HG03354 (cell line): Measurements from ENCODE around the gene NSMCE3.
"Not testable (repeated sequence)": the region's sequence is repeated elsewhere in the genome, so short reads cannot be mapped to it uniquely, and the experiment has no call there.

Source experiments
- ATAC-seq: cut with Tn5 transposase; IDR thresholded peaks from one replicate; pipeline ENCODE4 v1.9.1; 2021; ENCODE audit warnings: mild to moderate bottlenecking; ENCODE audit not compliant: unreplicated experiment, poor library complexity, severe bottlenecking

NSMCE3 gene

GRCh38 chr15:29224235-29224986 is 45.2 kb downstream of the NSMCE3 start:
- not testable (repeated sequence) for ATAC-seq

GRCh38 chr15:29223640-29224039 is 46.0 kb downstream of the NSMCE3 start:
- no peak for ATAC-seq

- no peak for ATAC-seq
These were observed 47.3 kb downstream of the NSMCE3 start for GRCh38 chr15:29222129-29222853.

- ATAC-seq, result no peak
These were observed 48.8 kb downstream of the NSMCE3 start for GRCh38 chr15:29220852-29221251.

GRCh38 chr15:29216955-29217354 is 52.7 kb downstream of the NSMCE3 start:
- ATAC-seq, result no peak
